Gastroesophageal sphincter (tissue), 4 donors: ENCODE measurements around the gene FBXL19. TPM values are rescaled to one million over a fixed set of nuclear protein-coding genes. Genes with fewer than 3 reads are reported as not detected.

Experiments used
- ATAC-seq: fragments of 150-250 bp; one replicate; pipeline ENCODE4 v1.9.1; 2016; ENCODE audit warnings: mild to moderate bottlenecking, moderate library complexity
- H3K27ac ChIP-seq, 4 donors: fragments of 200-600 bp; sonication (generic) in 3 of 4; 1 replicate in 3 of 4; 2 replicates in 1 of 4; pipeline ENCODE4 v1.5.1; 2016 to 2019
- H3K27me3 ChIP-seq: fragments of 200-600 bp; sonication (generic); one replicate; pipeline ENCODE4 v1.5.1; 2019
- H3K36me3 ChIP-seq, 2 donors: fragments of 200-600 bp; sonication (generic); one replicate each; pipeline ENCODE4 v1.5.1; 2019; ENCODE audit warnings: control low read depth in 1 of 2
- H3K4me1 ChIP-seq, 3 donors: fragments of 200-600 bp; sonication (generic); 1 replicate in 2 of 3; 2 replicates in 1 of 3; pipeline ENCODE4 v1.5.1; 2016 to 2019; ENCODE audit warnings: control low read depth in 2 of 3
- H3K4me3 ChIP-seq, 2 donors: fragments of 200-600 bp; sonication (generic); one replicate each; pipeline ENCODE4 v1.5.1; 2019; ENCODE audit warnings: mild to moderate bottlenecking in 1 of 2, moderate library complexity in 1 of 2
- H3K9me3 ChIP-seq, 3 donors: fragments of 200-600 bp; sonication (generic); one replicate each; pipeline ENCODE4 v1.5.1; 2017 to 2019; ENCODE audit warnings: control low read depth in 2 of 3
- CTCF ChIP-seq, 4 experiments: fragments of 200-600 bp in 2 of 4; fragments of 450-650 bp in 2 of 4; sonication (generic) in 1 of 4; IDR thresholded peaks; one replicate each; pipeline ENCODE4 v1.5.1; 2017 to 2019; ENCODE audit warnings: antibody characterized with exemption in 4 of 4, mild to moderate bottlenecking in 2 of 4, moderate library complexity in 2 of 4
- EP300 ChIP-seq: sonication (generic); formaldehyde crosslinking; IDR thresholded peaks from one replicate; pipeline ENCODE4 v1.6.1; 2017; ENCODE audit warnings: antibody characterized with exemption, mild to moderate bottlenecking
- POLR2A ChIP-seq, 2 donors: fragments of 450-650 bp; IDR thresholded peaks; one replicate each; pipeline ENCODE4 v1.6.1; 2017; ENCODE audit warnings: antibody characterized with exemption in 2 of 2, mild to moderate bottlenecking in 2 of 2, moderate library complexity in 1 of 2
- POLR2AphosphoS5 ChIP-seq: sonication (generic); formaldehyde crosslinking; IDR thresholded peaks from one replicate; pipeline ENCODE4 v1.6.1; 2017; ENCODE audit warnings: antibody characterized with exemption
- WGBS, 2 donors: methylation state at CpG; one replicate each; pipeline ENCODE4 v1.1.5; 2018; ENCODE audit warnings: low coverage in 1 of 2; 5-methylcytosine and 5-hydroxymethylcytosine counted together
- total RNA-seq, 4 donors: library from RNA; depleted of rRNA; stranded (reverse); fragments of >200 nt; gene quantifications; one replicate each; pipeline ENCODE4 v1.1.0, GENCODE V29; 2016

The FBXL19 gene
- total RNA-seq, 4 donors from 2014 or later = 10.0 to 23.5 (median 11.9) TPM

DNA sequence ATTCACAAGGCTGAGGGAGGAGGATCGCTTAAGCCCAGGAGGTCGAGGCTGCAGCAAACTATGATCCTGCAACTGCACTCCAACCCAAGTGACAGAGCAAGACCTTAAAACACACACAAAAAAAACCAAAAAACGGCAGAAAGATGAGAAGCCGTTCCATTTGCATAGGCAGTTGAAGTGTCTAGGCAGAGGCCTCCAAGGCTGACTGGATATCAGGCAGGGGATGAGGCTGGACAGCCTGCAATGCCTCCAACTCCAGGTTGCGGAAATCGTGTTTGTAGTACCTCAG is 2.0 kb upstream of the FBXL19 start:
- Histone ChIP-seq H3K27me3 (no peaks in the 10 kb centered on the region), H3K27ac (peak overlapping the region in 3 of 4 donors; percentile 89 to 99 (median 96)), H3K4me1 (peaks cover 0 to 34% (median 12%) of the 10 kb centered on the region in 3 donors), H3K36me3 (peaks cover 0 to 8% of the 10 kb centered on the region in 2 donors), H3K9me3 (no peaks in the 10 kb centered on the region), H3K4me3 (peak overlapping the region; percentile 47 to 83)
- 24 to 34% methylated on average over 5 to 6 of the region's 6 CpGs for WGBS, 2 donors
- ATAC-seq = no peak
- no peak for TF ChIP-seq EP300
- no peak for TF ChIP-seq CTCF (IDR thresholded peaks at IDR 0.05)
- no peak for TF ChIP-seq POLR2AphosphoS5
- TF ChIP-seq POLR2A (IDR thresholded peaks at IDR 0.05) = no peak

- whole genome bisulfite sequencing, 2 donors = 0 to 1% methylated on average over 14 of the region's 37 CpGs
- ATAC-seq = peak; percentile 29
- H3K4me1 ChIP-seq = peaks cover 0 to 34% (median 12%) of the 10 kb centered on the region in 3 donors
- peak in 3 of 4 experiments; percentile 91 to 94 (median 93) for TF ChIP-seq CTCF (IDR thresholded peaks at IDR 0.05)
- TF ChIP-seq EP300 = no peak
- H3K9me3 ChIP-seq = no peaks in the 10 kb centered on the region
- H3K4me3 ChIP-seq = peak overlapping the region; percentile 47 to 83
- peaks cover 0 to 13% of the 10 kb centered on the region in 2 donors for H3K36me3 ChIP-seq
- peak overlapping the region; percentile 56 to 99 (median 92) for H3K27ac ChIP-seq
- H3K27me3 ChIP-seq = no peaks in the 10 kb centered on the region
Measured at GRCh38 chr16:30921748-30922419, 1.5 kb upstream of the FBXL19 start.

GRCh38 chr16:30922420-30922959 is 882 bp upstream of the FBXL19 start:
- Histone ChIP-seq H3K4me3 (peak overlapping the region; percentile 75 to 83), H3K4me1 (peaks cover 0 to 40% (median 12%) of the 10 kb centered on the region in 3 donors), H3K27ac (peak overlapping the region; percentile 75 to 99 (median 92)), H3K9me3 (no peaks in the 10 kb centered on the region), H3K27me3 (no peaks in the 10 kb centered on the region), H3K36me3 (peaks cover 0 to 19% of the 10 kb centered on the region in 2 donors)
- TF ChIP-seq POLR2AphosphoS5 = peak; percentile 40
- no peak for TF ChIP-seq EP300
- peak in 1 of 4 experiments; percentile 20 for TF ChIP-seq CTCF (IDR thresholded peaks at IDR 0.05)
- TF ChIP-seq POLR2A (IDR thresholded peaks at IDR 0.05) = no peak
- 0% methylated on average over 2 to 8 of the region's 42 CpGs for WGBS, 2 donors
- ATAC-seq = peak; percentile 86

GRCh38 chr16:30922960-30923535 is 324 bp upstream of the FBXL19 start:
- Histone ChIP-seq H3K27me3 (no peaks in the 10 kb centered on the region), H3K4me3 (peak overlapping the region; percentile 75 to 83), H3K36me3 (peaks cover 0 to 22% of the 10 kb centered on the region in 2 donors), H3K4me1 (peaks cover 0 to 46% (median 12%) of the 10 kb centered on the region in 3 donors), H3K9me3 (no peaks in the 10 kb centered on the region), H3K27ac (peak overlapping the region; percentile 75 to 99 (median 92))
- WGBS, 2 donors = 0% methylated on average over 10 of the region's 33 CpGs; no CpG with 5 or more reads in 1 of the 2 donors
- TF ChIP-seq CTCF (IDR thresholded peaks at IDR 0.05) (no peak), EP300 (no peak), POLR2AphosphoS5 (peak; percentile 68), POLR2A (IDR thresholded peaks at IDR 0.05) (no peak)
- ATAC-seq = peak; percentile 86
